Transverse colon (tissue), 4 donors: ENCODE measurements around the gene FBXL5. TPM values are rescaled to one million over a fixed set of nuclear protein-coding genes. Genes with fewer than 3 reads are reported as not detected.

Experiments
- DNase-seq: peaks from one replicate; pipeline ENCODE4 v3.0.0-alpha.2; 2019
- H3K27ac ChIP-seq, 4 donors: fragments of 200-600 bp; sonication (generic); 2 replicates each; pipeline ENCODE4 v1.5.1; 2016 to 2018; ENCODE audit warnings: inconsistent platforms in 4 of 4
- H3K27me3 ChIP-seq: fragments of 200-600 bp; sonication (generic); 2 replicates; pipeline ENCODE4 v1.5.1; 2017; ENCODE audit warnings: inconsistent platforms
- H3K36me3 ChIP-seq, 4 donors: fragments of 200-600 bp; sonication (generic); 2 replicates each; pipeline ENCODE4 v1.5.1; 2017 to 2019; ENCODE audit warnings: inconsistent platforms in 4 of 4
- H3K4me1 ChIP-seq, 4 donors: fragments of 200-600 bp; sonication (generic); 2 replicates each; pipeline ENCODE4 v1.5.1; 2017 to 2020; ENCODE audit warnings: inconsistent platforms in 4 of 4
- H3K4me3 ChIP-seq, 4 donors: fragments of 200-600 bp; sonication (generic); 1 replicate in 1 of 4; 2 replicates in 3 of 4; pipeline versions ENCODE4 v1.5.1 to v1.6.1; 2017 to 2019; ENCODE audit warnings: inconsistent platforms in 4 of 4
- H3K9me3 ChIP-seq, 2 donors: fragments of 200-600 bp; sonication (generic); 2 replicates each; pipeline ENCODE4 v1.5.1; 2017 to 2019; ENCODE audit warnings: inconsistent platforms in 2 of 2
- CTCF ChIP-seq, 5 experiments: fragments of 200-600 bp in 3 of 5; fragments of 450-650 bp in 2 of 5; sonication (generic) in 3 of 5; IDR thresholded peaks; 1 replicate in 2 of 5; 2 replicates in 3 of 5; pipeline ENCODE4 v1.5.1; 2016 to 2017; ENCODE audit warnings: antibody characterized with exemption in 5 of 5, inconsistent platforms in 3 of 5, mild to moderate bottlenecking in 2 of 5, moderate library complexity in 1 of 5
- EP300 ChIP-seq: sonication (generic); formaldehyde crosslinking; IDR thresholded peaks from one replicate; pipeline ENCODE4 v1.6.1; 2017; ENCODE audit warnings: antibody characterized with exemption, low read depth
- POLR2A ChIP-seq: fragments of 450-650 bp; IDR thresholded peaks from one replicate; pipeline ENCODE4 v1.6.1; 2016; ENCODE audit warnings: antibody characterized with exemption, mild to moderate bottlenecking, moderate library complexity
- POLR2AphosphoS5 ChIP-seq, 3 donors: sonication (generic); formaldehyde crosslinking; IDR thresholded peaks; one replicate each; pipeline ENCODE4 v1.6.1; 2016; ENCODE audit warnings: antibody characterized with exemption in 3 of 3
- WGBS, 2 donors: methylation state at CpG; one replicate each; pipeline ENCODE4 v1.1.5; 2018; ENCODE audit warnings: low coverage in 1 of 2; 5-methylcytosine and 5-hydroxymethylcytosine counted together
- in situ Hi-C, 4 donors: fragments of 200-750 bp; cut with MboI; loops; one replicate each; pipeline versions ENCODE4 v1.15.0 to v1.15.1; 2017; ENCODE audit warnings: low sequenced_read_pairs in 3 of 4, low pct_ligation_motif_present in 1 of 4, low pct_unique_long_range_greater_than_20kb in 1 of 4
- intact Hi-C: fragments of 100-400 bp; cut with DNase I; formaldehyde crosslinking; loops from one replicate; pipeline ENCODE4 v1.15.1; 2023; ENCODE audit warnings: low total_unique reads
- total RNA-seq, 4 donors: library from RNA; depleted of rRNA; stranded (reverse); fragments of >200 nt; gene quantifications; one replicate each; pipeline ENCODE4 v1.1.0, GENCODE V29; 2016

FBXL5 gene
- total RNA-seq, 4 donors from 2014 or later, result 31.8 to 141 (median 77.5) TPM

GRCh38 chr4:15562623-15563022, 92.5 kb downstream of the FBXL5 start:
- TF ChIP-seq POLR2A (no peak), POLR2AphosphoS5 (IDR thresholded peaks at IDR 0.05) (no peak)
- in situ Hi-C loops (no loop called here), intact Hi-C loops (no loop called here)
- H3K4me1 ChIP-seq, result peaks cover 0 to 2% (median 0%) of the 10 kb centered on the region in 4 donors
- no peak overlapping the region for H3K27ac ChIP-seq
- no peak for DNase-seq
- H3K36me3 ChIP-seq, result no peaks in the 10 kb centered on the region
- no peaks in the 10 kb centered on the region for H3K27me3 ChIP-seq
- H3K9me3 ChIP-seq, result no peaks in the 10 kb centered on the region
- H3K4me3 ChIP-seq, result no peak overlapping the region

- H3K9me3 ChIP-seq, result no peaks in the 10 kb centered on the region
- 52 to 57% methylated on average over 2 to 3 of the region's 3 CpGs for WGBS, 2 donors
- H3K36me3 ChIP-seq, result no peaks in the 10 kb centered on the region
Observed at GRCh38 chr4:15562114-15562513, 93.0 kb downstream of the FBXL5 start.

GRCh38 chr4:15558561-15558960, 96.6 kb downstream of the FBXL5 start:
- peaks cover 0 to 2% (median 0%) of the 10 kb centered on the region in 4 donors for H3K36me3 ChIP-seq
- no peak overlapping the region for H3K27ac ChIP-seq
- H3K4me3 ChIP-seq, result no peak overlapping the region
- H3K9me3 ChIP-seq, result no peaks in the 10 kb centered on the region
- 80 to 82% methylated on average over 1 to 2 of the region's 2 CpGs for WGBS, 2 donors
- in situ Hi-C loops (no loop called here), intact Hi-C loops (loop anchor here (10.0 kb wide), 1 partner anchor 86 kb away; no protein-coding TSS in a partner anchor)
- H3K4me1 ChIP-seq, result peaks cover 0 to 2% (median 0%) of the 10 kb centered on the region in 4 donors
- TF ChIP-seq EP300, result no peak
- TF ChIP-seq CTCF (IDR thresholded peaks at IDR 0.05), result no peak
- TF ChIP-seq POLR2A, result no peak
- no peak for TF ChIP-seq POLR2AphosphoS5 (IDR thresholded peaks at IDR 0.05)
- H3K27me3 ChIP-seq, result no peaks in the 10 kb centered on the region
- DNase-seq, result no peak

More at GRCh38 chr4:15562114-15562513, 93.0 kb downstream of the FBXL5 start:
- DNase-seq, result no peak
- intact Hi-C loops (no loop called here), in situ Hi-C loops (no loop called here)
- peaks cover 0 to 2% (median 0%) of the 10 kb centered on the region in 4 donors for H3K4me1 ChIP-seq
- no peak overlapping the region for H3K4me3 ChIP-seq
- no peak for TF ChIP-seq POLR2A
- TF ChIP-seq POLR2AphosphoS5 (IDR thresholded peaks at IDR 0.05), result no peak
- no peak for TF ChIP-seq CTCF (IDR thresholded peaks at IDR 0.05)
- no peak for TF ChIP-seq EP300
- no peak overlapping the region for H3K27ac ChIP-seq
- H3K27me3 ChIP-seq, result no peaks in the 10 kb centered on the region

- Histone ChIP-seq H3K4me1 (peaks cover 0 to 2% (median 0%) of the 10 kb centered on the region in 4 donors), H3K4me3 (no peak overlapping the region), H3K36me3 (peaks cover 0 to 7% (median 0%) of the 10 kb centered on the region in 4 donors), H3K27me3 (no peaks in the 10 kb centered on the region), H3K9me3 (no peaks in the 10 kb centered on the region), H3K27ac (no peak overlapping the region)
- intact Hi-C loops, result loop anchor here (10.0 kb wide), 1 partner anchor 87 kb away; no protein-coding TSS in a partner anchor
- TF ChIP-seq CTCF (IDR thresholded peaks at IDR 0.05), result no peak
- no peak for TF ChIP-seq POLR2AphosphoS5 (IDR thresholded peaks at IDR 0.05)
- TF ChIP-seq POLR2A, result no peak
- TF ChIP-seq EP300, result no peak
- 62 to 64% methylated on average over 1 to 2 of the region's 2 CpGs for WGBS, 2 donors
- in situ Hi-C loops, result no loop called here
- DNase-seq, result no peak
Observed at GRCh38 chr4:15557786-15558550, 97.2 kb downstream of the FBXL5 start.
